ENCODE results near the gene ZNF730.
"Not testable (repeated sequence)": the region's sequence is repeated elsewhere in the genome, so short reads cannot be mapped to it uniquely, and the experiment has no call there.

Gene ZNF730

GRCh38 chr19:23116802-23117571, at the start of gene ZNF730:
TSS of gene ZNF730 (plus strand) at chr19:23117025. CDS start at chr19:23117174, 149 bp downstream.
- peak; percentile 24 for DNase-seq

GRCh38 chr19:23070353-23071146, 46.3 kb upstream of the ZNF730 start:
- DNase-seq: no peak

DNA sequence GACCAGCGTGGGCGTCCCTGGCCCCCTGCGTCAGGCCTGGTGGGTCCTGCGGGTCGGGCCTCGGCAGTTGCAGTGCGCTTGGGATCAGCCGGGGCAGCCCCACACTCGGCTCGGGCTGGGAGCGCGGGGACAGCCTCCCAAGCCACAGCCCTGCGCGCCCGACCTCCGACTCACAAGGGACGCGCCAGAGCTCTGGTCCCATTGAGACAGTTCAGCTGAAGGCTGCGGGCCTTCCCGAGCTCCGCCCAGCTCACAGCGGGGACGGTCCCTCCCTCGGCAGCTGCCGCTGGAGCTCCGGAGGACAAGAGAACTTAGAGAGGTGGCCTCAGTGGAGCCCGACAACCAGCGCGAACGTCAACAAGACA, 45.7 kb upstream of the ZNF730 start:
- no peak for DNase-seq

GRCh38 chr19:23075031-23075733, 41.6 kb upstream of the ZNF730 start:
- no peak for DNase-seq

GRCh38 chr19:23077776-23078175, 39.0 kb upstream of the ZNF730 start:
- DNase-seq: not testable (repeated sequence)

- no peak for DNase-seq
Observed at GRCh38 chr19:23093832-23094231, 23.0 kb upstream of the ZNF730 start.

DNA sequence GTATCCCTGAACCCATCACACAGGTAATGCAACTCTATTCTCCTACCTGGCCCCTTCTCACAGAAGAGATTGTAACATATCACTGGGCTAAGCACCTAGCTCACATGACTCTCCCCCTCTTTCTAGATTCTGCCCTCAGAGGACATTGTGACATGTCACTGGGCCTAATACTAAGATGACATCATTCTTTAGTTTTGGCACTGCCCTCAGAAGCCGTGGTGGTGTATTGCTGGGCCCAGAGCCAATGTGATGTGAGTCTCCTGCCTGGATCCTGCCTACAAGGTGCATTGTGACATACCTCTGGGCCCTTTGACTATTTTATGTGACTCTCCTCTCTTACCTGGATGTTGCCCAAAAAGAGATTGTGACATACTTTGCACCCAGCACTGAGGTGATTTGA, 21.4 kb upstream of the ZNF730 start:
- DNase-seq: no peak

DNA sequence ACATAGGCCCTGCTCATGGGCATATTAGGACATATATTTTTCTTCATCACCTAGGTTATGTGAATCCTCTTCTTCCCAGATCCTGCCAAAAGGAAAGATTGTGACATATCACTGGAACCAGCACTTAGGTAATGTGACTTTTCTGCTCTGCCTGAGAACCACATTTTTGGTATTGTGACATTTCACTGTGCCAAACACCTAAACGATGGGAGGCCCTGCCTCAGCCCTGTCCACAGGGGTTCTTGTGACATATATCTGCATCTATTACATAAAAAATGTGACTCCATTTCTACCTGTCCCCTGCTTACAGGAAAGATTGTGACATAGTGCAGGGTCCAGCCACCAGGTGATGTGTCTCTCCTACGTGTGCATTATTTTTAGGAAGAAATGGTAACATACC, 18.5 kb upstream of the ZNF730 start:
- DNase-seq: no peak

DNA sequence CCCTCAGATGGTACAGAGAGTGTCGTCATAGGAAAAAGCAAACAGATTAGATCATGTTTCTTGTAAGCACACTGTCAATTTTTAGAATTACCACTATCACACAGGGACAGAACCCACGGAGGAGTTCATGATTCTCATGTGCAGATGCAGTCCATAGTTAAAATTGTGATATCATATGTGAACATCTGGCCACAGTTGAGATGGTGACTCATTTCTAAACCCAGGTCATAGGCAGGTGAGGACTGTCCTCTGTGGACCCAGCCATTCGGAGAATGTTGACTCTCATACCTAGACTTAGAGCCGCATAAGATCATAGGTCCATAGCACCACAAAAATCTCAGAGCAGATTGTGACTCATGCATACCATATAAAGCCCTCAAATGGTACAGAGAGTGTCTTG, 17.8 kb upstream of the ZNF730 start:
- DNase-seq: no peak

GRCh38 chr19:23099966-23100365, 16.9 kb upstream of the ZNF730 start:
- DNase-seq: no peak

GRCh38 chr19:23101241-23101640, 15.6 kb upstream of the ZNF730 start:
- DNase-seq: no peak

- no peak for DNase-seq
Observed at GRCh38 chr19:23118400-23118799, 1.6 kb downstream of the ZNF730 start.

DNA sequence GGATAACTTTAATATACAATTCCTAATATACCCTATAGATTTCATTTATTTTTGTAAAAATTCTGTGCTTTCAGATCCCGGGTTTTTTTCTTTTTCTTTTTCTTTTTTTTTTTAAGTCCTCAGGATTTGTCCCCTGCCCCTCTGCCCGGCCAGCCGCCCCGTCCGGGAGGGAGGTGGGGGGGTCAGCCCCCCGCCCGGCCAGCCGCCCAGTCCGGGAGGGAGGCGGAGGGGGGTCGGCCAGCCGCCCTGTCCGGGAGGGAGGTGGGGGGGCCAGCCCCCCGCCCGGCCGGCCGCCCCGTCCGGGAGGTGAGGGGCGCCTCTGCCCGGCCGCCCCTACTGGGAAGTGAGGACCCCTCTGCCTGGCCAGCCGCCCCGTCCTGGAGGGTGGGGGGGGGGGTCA, 17.4 kb downstream of the ZNF730 start:
- not testable (repeated sequence) for DNase-seq

DNA sequence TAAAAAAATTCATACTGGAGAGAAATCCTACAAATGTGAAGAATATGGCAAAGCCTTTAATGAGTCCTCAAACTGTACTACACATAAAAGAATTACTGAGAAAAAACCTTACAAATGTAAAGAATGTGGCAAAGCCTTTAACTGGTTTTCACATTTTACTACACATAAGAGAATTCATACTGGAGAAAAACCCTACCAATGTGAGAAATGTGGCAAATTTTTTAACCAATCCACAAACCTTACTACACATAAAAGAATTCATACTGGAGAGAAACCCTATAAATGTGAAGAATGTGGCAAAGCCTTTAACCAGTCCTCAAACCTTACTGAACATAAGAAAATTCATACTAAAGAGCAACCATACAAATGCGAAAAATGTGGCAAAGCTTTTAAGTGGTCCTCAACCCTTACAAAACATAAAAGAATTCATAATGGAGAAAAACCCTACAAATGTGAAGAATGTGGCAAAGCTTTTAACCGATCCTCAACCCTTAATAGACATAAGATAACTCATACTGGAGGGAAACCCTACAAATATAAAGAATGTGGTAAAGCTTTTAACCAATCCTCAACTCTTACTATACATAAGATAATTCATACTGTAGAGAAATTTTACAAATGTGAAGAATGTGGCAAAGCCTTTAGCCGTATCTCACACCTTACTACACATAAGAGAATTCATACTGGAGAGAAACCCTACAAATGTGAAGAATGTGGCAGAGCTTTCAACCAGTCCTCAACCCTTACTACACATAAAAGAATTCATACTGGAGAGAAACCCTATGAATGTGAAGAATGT, 29.0 kb downstream of the ZNF730 start:
- DNase-seq: no peak

GRCh38 chr19:23160766-23161165, 43.9 kb downstream of the ZNF730 start:
- no peak for DNase-seq

DNA sequence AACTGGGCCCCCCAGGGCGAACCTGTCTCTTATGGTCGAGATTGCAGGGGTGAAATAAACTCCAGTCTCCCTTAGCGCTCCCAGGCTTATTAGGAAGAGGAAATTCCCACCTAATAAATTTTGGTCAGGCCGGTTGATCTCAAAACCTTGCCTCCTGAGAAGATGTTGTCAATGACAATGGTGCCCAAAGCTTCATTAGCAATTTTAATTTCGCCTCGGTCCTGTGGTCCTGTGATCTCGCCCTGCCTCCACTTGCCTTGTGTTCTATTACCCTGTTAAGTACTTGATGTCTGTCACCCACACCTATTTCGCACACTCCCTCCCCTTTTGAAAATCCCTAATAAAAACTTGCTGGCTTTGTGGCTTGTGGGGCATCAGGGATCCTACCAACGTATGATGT, 51.5 kb downstream of the ZNF730 start:
- not testable (repeated sequence) for DNase-seq

DNA sequence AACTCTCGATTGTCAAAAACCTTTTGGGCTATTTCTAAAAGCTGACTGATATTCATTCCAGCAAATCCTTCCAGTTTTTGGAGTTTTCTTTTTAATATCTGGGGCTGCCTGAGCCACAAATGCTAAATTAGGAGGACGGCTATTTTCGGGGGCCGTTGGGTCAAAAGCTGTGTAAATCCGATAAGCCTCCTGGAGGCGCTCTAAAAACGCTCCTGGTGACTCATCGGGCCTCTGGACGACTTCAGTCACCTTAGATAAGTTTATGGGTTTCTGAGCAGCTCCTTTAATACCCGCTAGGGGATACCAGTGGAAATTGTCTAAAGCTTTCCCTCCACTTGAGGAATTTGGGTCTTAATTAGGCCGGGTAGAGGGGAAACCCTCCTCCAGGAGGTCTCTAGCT, 66.4 kb downstream of the ZNF730 start:
- DNase-seq: no peak

DNA sequence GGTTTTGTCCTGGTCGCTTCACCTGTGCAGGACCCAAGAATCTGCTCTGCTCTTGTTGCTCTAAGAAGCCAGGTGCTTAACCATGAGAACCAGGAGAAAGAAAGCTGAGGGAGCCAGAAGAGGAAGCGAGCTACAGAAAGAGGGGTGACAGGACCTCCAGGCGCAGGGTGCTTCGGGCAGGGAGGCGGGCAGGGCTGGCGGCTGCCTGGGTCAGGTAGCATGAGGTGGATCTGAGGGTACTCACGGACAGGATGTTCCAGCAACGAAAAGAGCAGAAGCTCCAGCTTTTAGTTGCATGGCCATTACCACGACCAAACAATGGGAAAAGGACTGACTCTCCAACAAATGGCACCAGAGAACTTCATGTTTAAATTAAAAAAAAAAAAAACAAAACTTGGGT, 73.5 kb downstream of the ZNF730 start:
- no peak for DNase-seq

Measured in CD4-positive, alpha-beta T cell treated with Interleukin-6 for 4 hours (primary cell).